Testis (tissue), 2 donors: ENCODE measurements around the gene GALNT14.

ENCODE experiments used
- CTCF ChIP-seq, 3 experiments: fragments of 450-650 bp in 2 of 3; fragments of 200-600 bp in 1 of 3; sonication (generic) in 1 of 3; IDR thresholded peaks; one replicate each; pipeline ENCODE4 v1.5.1; 2016 to 2019; ENCODE audit warnings: antibody characterized with exemption in 3 of 3, mild to moderate bottlenecking in 2 of 3, moderate library complexity in 1 of 3
- POLR2A ChIP-seq: fragments of 450-650 bp; IDR thresholded peaks from one replicate; pipeline ENCODE4 v1.6.1; 2017; ENCODE audit warnings: antibody characterized with exemption, mild to moderate bottlenecking, moderate library complexity

- TF ChIP-seq CTCF (IDR thresholded peaks at IDR 0.05): no peak
- no peak for TF ChIP-seq POLR2A
Measured at GRCh38 chr2:30869988-30870387, 268.3 kb downstream of the GALNT14 start.
